ENCODE data around the gene CC2D2A. TPM values are rescaled to one million over a fixed set of nuclear protein-coding genes. Genes with fewer than 3 reads are reported as not detected.

CC2D2A gene
- total RNA-seq, 2 donors from 2014 or later: 13.5 to 38.1 TPM

DNA sequence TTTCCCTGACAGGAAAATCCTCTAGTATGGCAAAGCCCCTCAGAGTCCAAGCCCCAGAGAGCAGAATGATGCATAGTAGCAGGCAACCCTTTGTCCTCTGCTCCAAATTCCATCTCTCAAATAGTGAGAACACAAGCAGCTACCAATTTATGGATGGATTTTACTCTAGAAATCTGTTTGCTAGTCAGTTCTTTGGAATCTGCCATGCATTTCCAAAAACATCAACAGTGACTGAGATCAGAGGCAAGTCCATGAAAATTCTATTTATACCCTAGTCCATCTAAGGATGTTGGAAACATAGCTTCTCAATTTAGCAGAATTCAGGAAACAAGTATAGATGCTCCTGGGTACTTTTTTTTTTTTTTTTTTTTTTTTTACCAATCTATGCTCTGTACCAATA lies 10.0 kb upstream of the CC2D2A start:
- intact Hi-C loops (cut with DNase I): loop anchor here (2.0 to 10.0 kb wide), 4 partner anchors 62 to 455 kb away; partner anchors contain the start of gene CPEB2
- H3K9me3 ChIP-seq: no peaks in the 10 kb centered on the region
- no peak for DNase-seq (ENCODE audit: low spot score)
- no peak overlapping the region for H3K27ac ChIP-seq
- H3K4me3 ChIP-seq: no peak overlapping the region
- H3K36me3 ChIP-seq: no peaks in the 10 kb centered on the region
- TF ChIP-seq POLR2AphosphoS5 (IDR thresholded peaks at IDR 0.05) (no peak), POLR2A (IDR thresholded peaks at IDR 0.05) (no peak)
- TF ChIP-seq, protein P1, sequence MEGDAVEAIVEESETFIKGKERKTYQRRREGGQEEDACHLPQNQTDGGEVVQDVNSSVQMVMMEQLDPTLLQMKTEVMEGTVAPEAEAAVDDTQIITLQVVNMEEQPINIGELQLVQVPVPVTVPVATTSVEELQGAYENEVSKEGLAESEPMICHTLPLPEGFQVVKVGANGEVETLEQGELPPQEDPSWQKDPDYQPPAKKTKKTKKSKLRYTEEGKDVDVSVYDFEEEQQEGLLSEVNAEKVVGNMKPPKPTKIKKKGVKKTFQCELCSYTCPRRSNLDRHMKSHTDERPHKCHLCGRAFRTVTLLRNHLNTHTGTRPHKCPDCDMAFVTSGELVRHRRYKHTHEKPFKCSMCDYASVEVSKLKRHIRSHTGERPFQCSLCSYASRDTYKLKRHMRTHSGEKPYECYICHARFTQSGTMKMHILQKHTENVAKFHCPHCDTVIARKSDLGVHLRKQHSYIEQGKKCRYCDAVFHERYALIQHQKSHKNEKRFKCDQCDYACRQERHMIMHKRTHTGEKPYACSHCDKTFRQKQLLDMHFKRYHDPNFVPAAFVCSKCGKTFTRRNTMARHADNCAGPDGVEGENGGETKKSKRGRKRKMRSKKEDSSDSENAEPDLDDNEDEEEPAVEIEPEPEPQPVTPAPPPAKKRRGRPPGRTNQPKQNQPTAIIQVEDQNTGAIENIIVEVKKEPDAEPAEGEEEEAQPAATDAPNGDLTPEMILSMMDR (IDR thresholded peaks at IDR 0.05): no peak
- H3K27me3 ChIP-seq (replicated peaks; ENCODE audit: insufficient read depth): no peaks in the 10 kb centered on the region
- H3K4me1 ChIP-seq (replicated peaks): no peaks in the 10 kb centered on the region

DNA sequence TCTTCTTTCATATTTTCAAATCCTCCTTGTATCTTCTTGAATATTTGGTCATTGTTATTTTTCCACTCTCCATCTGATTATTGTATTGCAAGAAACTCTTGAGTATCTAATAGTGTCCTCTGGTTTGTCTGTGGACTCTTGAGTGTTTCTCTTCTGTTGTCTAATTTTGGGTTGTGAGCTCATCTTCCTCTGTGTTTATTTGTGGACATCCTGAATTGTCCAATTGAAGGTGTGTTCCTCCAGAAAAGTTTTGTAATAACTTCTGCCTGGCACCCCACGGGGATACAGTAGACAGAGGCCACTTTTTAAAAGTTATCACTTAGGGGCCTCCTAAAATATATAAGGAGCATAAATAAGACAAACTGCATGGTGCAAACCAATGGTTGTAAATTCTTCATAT lies 3.1 kb upstream of the CC2D2A start:
- DNase-seq (ENCODE audit: low spot score): no peak
- no peaks in the 10 kb centered on the region for H3K27me3 ChIP-seq (replicated peaks; ENCODE audit: insufficient read depth)
- no peak overlapping the region for H3K27ac ChIP-seq
- intact Hi-C loops (cut with DNase I): no loop called here
- H3K36me3 ChIP-seq: no peaks in the 10 kb centered on the region
- no peaks in the 10 kb centered on the region for H3K9me3 ChIP-seq
- H3K4me3 ChIP-seq: no peak overlapping the region
- no peaks in the 10 kb centered on the region for H3K4me1 ChIP-seq (replicated peaks)
- TF ChIP-seq, protein P1 (IDR thresholded peaks at IDR 0.05): no peak
- WGBS: 87% methylated on average over 1 of the region's 1 CpG

DNA sequence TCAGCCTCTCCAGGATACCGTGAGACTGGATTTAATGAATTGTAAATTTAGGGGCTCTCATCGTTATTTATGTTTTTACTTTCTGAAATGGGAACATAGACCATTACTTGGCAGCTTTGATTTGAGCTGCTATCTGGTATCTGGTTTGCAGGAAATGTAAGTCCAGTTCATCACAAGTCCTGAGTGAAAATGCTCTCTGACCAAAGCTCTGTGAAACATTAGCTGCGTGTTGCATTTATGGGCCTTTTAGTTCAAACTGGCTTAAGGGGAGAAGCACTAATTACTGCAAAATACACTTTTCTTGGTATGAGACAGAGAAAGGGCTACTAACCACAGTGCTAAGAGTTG lies 420 bp downstream of the CC2D2A start:
- intact Hi-C loops (cut with DNase I): no loop called here
- H3K27ac ChIP-seq: peak overlapping the region; percentile 24 to 26

DNA sequence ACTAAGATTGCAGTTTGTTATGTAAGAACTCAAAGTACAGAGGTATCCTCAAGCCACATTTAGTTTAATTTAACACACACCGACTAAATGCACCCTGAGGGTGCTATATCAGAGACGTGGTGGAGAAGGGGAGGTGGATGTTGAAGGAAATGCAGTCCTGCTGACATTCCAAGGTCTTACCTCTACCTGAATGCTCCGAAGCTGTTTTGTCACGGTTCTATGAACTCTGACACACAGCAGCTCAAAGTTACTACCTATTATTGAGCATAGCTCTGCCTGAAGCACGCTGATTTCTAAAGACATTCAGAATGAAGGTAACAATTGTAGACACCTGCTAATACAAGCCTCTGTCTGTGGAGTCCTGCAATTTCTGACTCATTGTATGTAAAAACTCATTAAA lies 6.7 kb downstream of the CC2D2A start:
- Histone ChIP-seq H3K9me3 (no peaks in the 10 kb centered on the region), H3K4me3 (no peak overlapping the region), H3K4me1 (replicated peaks) (no peaks in the 10 kb centered on the region), H3K27ac (no peak overlapping the region), H3K36me3 (no peaks in the 10 kb centered on the region), H3K27me3 (replicated peaks; ENCODE audit: insufficient read depth) (no peaks in the 10 kb centered on the region)
- intact Hi-C loops (cut with DNase I): loop anchor here (5.0 kb wide), 1 partner anchor 251 kb away; no protein-coding TSS in a partner anchor
- 87% methylated on average over 5 of the region's 5 CpGs for whole genome bisulfite sequencing
- no peak for TF ChIP-seq POLR2A (IDR thresholded peaks at IDR 0.05)
- TF ChIP-seq, protein P1 (IDR thresholded peaks at IDR 0.05): no peak
- no peak for TF ChIP-seq POLR2AphosphoS5 (IDR thresholded peaks at IDR 0.05)
- DNase-seq (ENCODE audit: low spot score): no peak

More for the DNA sequence above, 420 bp downstream of the CC2D2A start:
- no peaks in the 10 kb centered on the region for H3K9me3 ChIP-seq
- TF ChIP-seq POLR2A (IDR thresholded peaks at IDR 0.05) (no peak), POLR2AphosphoS5 (IDR thresholded peaks at IDR 0.05) (no peak)
- TF ChIP-seq, protein P1 (IDR thresholded peaks at IDR 0.05): no peak
- no peak for DNase-seq (ENCODE audit: low spot score)
- no peaks in the 10 kb centered on the region for H3K36me3 ChIP-seq
- no peaks in the 10 kb centered on the region for H3K4me1 ChIP-seq (replicated peaks)
- H3K27me3 ChIP-seq (replicated peaks; ENCODE audit: insufficient read depth): no peaks in the 10 kb centered on the region
- H3K4me3 ChIP-seq: peak overlapping the region; percentile 30 to 36
- 4% methylated on average over 3 of the region's 3 CpGs for WGBS

DNA sequence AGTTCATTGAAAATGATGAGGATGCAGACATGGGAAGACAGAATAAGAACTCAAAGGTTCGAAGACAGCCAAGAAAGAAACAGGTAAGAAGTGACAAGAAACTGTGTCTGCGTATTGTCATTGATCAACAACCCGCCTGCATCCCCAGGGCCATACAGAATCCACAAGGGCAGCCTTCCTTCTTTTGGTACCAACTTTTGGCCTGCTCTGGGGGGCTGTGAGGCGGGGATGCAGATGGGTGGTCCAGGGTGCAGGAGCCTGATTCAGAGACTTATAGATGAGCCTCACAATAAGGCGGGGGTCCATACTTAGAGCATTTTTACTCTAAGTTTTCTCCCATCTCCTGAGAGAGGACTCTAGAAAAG lies 9.0 kb downstream of the CC2D2A start:
- intact Hi-C loops (cut with DNase I): loop anchor here (1.0 to 5.0 kb wide), 2 partner anchors 172 to 249 kb away; no protein-coding TSS in a partner anchor
- H3K27ac ChIP-seq: peak overlapping the region; percentile 65 to 69
- WGBS: 57% methylated on average over 5 of the region's 5 CpGs

More for the DNA sequence above, 9.0 kb downstream of the CC2D2A start:
- Histone ChIP-seq H3K36me3 (no peaks in the 10 kb centered on the region), H3K27me3 (replicated peaks; ENCODE audit: insufficient read depth) (no peaks in the 10 kb centered on the region), H3K9me3 (no peaks in the 10 kb centered on the region), H3K4me3 (peak overlapping the region in 1 of 2 donors; percentile 26), H3K4me1 (replicated peaks) (no peaks in the 10 kb centered on the region)
- TF ChIP-seq POLR2A (IDR thresholded peaks at IDR 0.05) (no peak), POLR2AphosphoS5 (IDR thresholded peaks at IDR 0.05) (no peak)
- TF ChIP-seq, protein P1 (IDR thresholded peaks at IDR 0.05): no peak
- no peak for DNase-seq (ENCODE audit: low spot score)

Measured in prostate gland (tissue), 2 donors.